Activated CD4-positive, alpha-beta T cell treated with anti-CD3 and anti-CD28 coated beads for 36 hours (primary cell): ENCODE results near the gene SAMM50. TPM values are rescaled to one million over a fixed set of nuclear protein-coding genes. Genes with fewer than 3 reads are reported as not detected.

ENCODE experiments used
- ATAC-seq: fragments of 200-7000 bp; cut with Tn5 transposase; one replicate; pipeline ENCODE4 v1.10.0; 2021; ENCODE audit warnings: mild to moderate bottlenecking, moderate library complexity
- CTCF ChIA-PET: fragments of 350-600 bp; sonication (Branson Sonifier 250); formaldehyde crosslinking; loops from one replicate; lab custom pipeline; 2021; ENCODE audit warnings: antibody characterized with exemption; lab: Charles Lee
- POLR2A ChIA-PET: fragments of 350-600 bp; sonication (Branson Sonifier 250); formaldehyde crosslinking; loops from one replicate; lab custom pipeline; 2021; ENCODE audit warnings: antibody characterized with exemption, inconsistent platforms; lab: Charles Lee
- DNase-seq: peaks from one replicate; pipeline ENCODE4 v3.0.0-alpha.2; 2020
- H3K27ac Mint-ChIP-seq: one replicate; pipeline ENCODE4 v1.8.0; 2021; ENCODE audit warnings: mixed read lengths
- H3K27me3 Mint-ChIP-seq: one replicate; pipeline ENCODE4 v1.8.0; 2021; ENCODE audit warnings: mixed read lengths
- H3K36me3 Mint-ChIP-seq: one replicate; pipeline ENCODE4 v1.8.0; 2021; ENCODE audit warnings: low read depth, mixed read lengths
- H3K4me1 Mint-ChIP-seq: one replicate; pipeline ENCODE4 v1.8.0; 2021; ENCODE audit warnings: mixed read lengths
- H3K4me3 Mint-ChIP-seq: one replicate; pipeline ENCODE4 v1.8.0; 2021; ENCODE audit warnings: mild to moderate bottlenecking, moderate library complexity, mixed read lengths
- H3K9me3 Mint-ChIP-seq: one replicate; pipeline ENCODE4 v1.8.0; 2021; ENCODE audit warnings: low read depth, mixed read lengths
- intact Hi-C, 2 experiments: fragments of 100-400 bp; cut with DNase I in 1 of 2; cut with micrococcal nuclease in 1 of 2; formaldehyde crosslinking; loops; one replicate each; pipeline versions ENCODE4 v1.14.2 to v1.15.1; 2022 to 2024; cut with DNase I, micrococcal nuclease
- total RNA-seq, 2 experiments: library from RNA; stranded (reverse); gene quantifications; one replicate each; pipeline ENCODE4 v1.2.3, GENCODE V29; 2021

Gene SAMM50
- total RNA-seq, 2 experiments from 2014 or later = 35.2 to 43.8 TPM

- peak; percentile 40 for ATAC-seq
- Mint-ChIP-seq H3K9me3 (no peaks in the 10 kb centered on the region), H3K27ac (no peak overlapping the region), H3K27me3 (peaks cover 9% of the 10 kb centered on the region), H3K4me3 (no peak overlapping the region), H3K4me1 (no peaks in the 10 kb centered on the region), H3K36me3 (no peaks in the 10 kb centered on the region)
- DNase-seq = peak; percentile 15
- CTCF ChIA-PET = interaction anchor here (0.5 to 2.0 kb wide), 10 partner anchors 8 to 715 kb away, joined by 3 to 16 read pairs (median 4); partner anchors contain the start of gene SAMM50
- intact Hi-C loops = loop anchor here in 1 of 2 experiments (1.0 kb wide), 1 partner anchor 63 kb away; no protein-coding TSS in a partner anchor
- POLR2A ChIA-PET = no interaction called here
These were observed 8.9 kb upstream of the SAMM50 start for GRCh38 chr22:43946384-43946667.

GRCh38 chr22:43948836-43949406 lies 6.3 kb upstream of the SAMM50 start:
- intact Hi-C loops = no loop called here
- Mint-ChIP-seq H3K4me1 (peaks cover 2% of the 10 kb centered on the region), H3K4me3 (no peak overlapping the region), H3K36me3 (no peaks in the 10 kb centered on the region), H3K27ac (no peak overlapping the region), H3K27me3 (peaks cover 5% of the 10 kb centered on the region), H3K9me3 (no peaks in the 10 kb centered on the region)
- ChIA-PET POLR2A (no interaction called here), CTCF (no interaction called here)
- no peak for ATAC-seq
- no peak for DNase-seq

- DNase-seq (no peak), ATAC-seq (no peak)
- Mint-ChIP-seq H3K27ac (no peak overlapping the region), H3K9me3 (no peaks in the 10 kb centered on the region), H3K27me3 (no peaks in the 10 kb centered on the region), H3K36me3 (no peaks in the 10 kb centered on the region), H3K4me1 (peaks cover 14% of the 10 kb centered on the region), H3K4me3 (no peak overlapping the region)
- ChIA-PET CTCF (no interaction called here), POLR2A (no interaction called here)
- intact Hi-C loops = no loop called here
These were observed 3.9 kb upstream of the SAMM50 start for GRCh38 chr22:43951391-43951790.

GRCh38 chr22:43951966-43952365 lies 3.3 kb upstream of the SAMM50 start:
- POLR2A ChIA-PET = no interaction called here

GRCh38 chr22:43953988-43954785 lies 1.1 kb upstream of the SAMM50 start:
- Mint-ChIP-seq H3K27me3 (no peaks in the 10 kb centered on the region), H3K36me3 (peaks cover 2% of the 10 kb centered on the region), H3K9me3 (no peaks in the 10 kb centered on the region), H3K4me1 (peaks cover 25% of the 10 kb centered on the region), H3K27ac (peak overlapping the region; percentile 96), H3K4me3 (peak overlapping the region; percentile 99)
- ATAC-seq (no peak), DNase-seq (peak; percentile 19)
- ChIA-PET POLR2A (interaction anchor here (0.5 kb wide), 1 partner anchor 66 kb away, joined by 5 read pairs; no protein-coding TSS in a partner anchor), CTCF (interaction anchor here (1.1 to 2.1 kb wide), 2 partner anchors 8 to 12 kb away, joined by 3 to 10 read pairs; no protein-coding TSS in a partner anchor)
- intact Hi-C loops = no loop called here

More at GRCh38 chr22:43951966-43952365, 3.3 kb upstream of the SAMM50 start:
- H3K4me3 Mint-ChIP-seq = no peak overlapping the region
- peaks cover 20% of the 10 kb centered on the region for H3K4me1 Mint-ChIP-seq
- no peaks in the 10 kb centered on the region for H3K9me3 Mint-ChIP-seq
- CTCF ChIA-PET = interaction anchor here (0.6 kb wide), 1 partner anchor 689 kb away, joined by 4 read pairs; no protein-coding TSS in a partner anchor
- DNase-seq (no peak), ATAC-seq (no peak)
- intact Hi-C loops = no loop called here
- no peaks in the 10 kb centered on the region for H3K27me3 Mint-ChIP-seq
- no peaks in the 10 kb centered on the region for H3K36me3 Mint-ChIP-seq
- no peak overlapping the region for H3K27ac Mint-ChIP-seq

GRCh38 chr22:43955883-43956782 lies 891 bp downstream of the SAMM50 start:
- POLR2A ChIA-PET = no interaction called here
- no peaks in the 10 kb centered on the region for H3K9me3 Mint-ChIP-seq
- peak overlapping the region; percentile 99 for H3K4me3 Mint-ChIP-seq
- DNase-seq (peak; percentile 18), ATAC-seq (peak; percentile 8)
- no peaks in the 10 kb centered on the region for H3K27me3 Mint-ChIP-seq
- intact Hi-C loops = loop anchor here (1.0 to 5.0 kb wide), 8 partner anchors 33 to 746 kb away; partner anchors contain the start of genes EFCAB6 (in 1 of the 2), PARVB (in 1 of the 2), PNPLA3 (in 1 of the 2) and PRR5 (in 1 of the 2)
- peaks cover 3% of the 10 kb centered on the region for H3K36me3 Mint-ChIP-seq
- H3K4me1 Mint-ChIP-seq = peaks cover 25% of the 10 kb centered on the region
- CTCF ChIA-PET = interaction anchor here (0.7 to 2.1 kb wide), 2 partner anchors 10 to 71 kb away, joined by 3 to 10 read pairs; no protein-coding TSS in a partner anchor
- H3K27ac Mint-ChIP-seq = peak overlapping the region; percentile 96

GRCh38 chr22:43956805-43957463 lies 1.7 kb downstream of the SAMM50 start:
- Mint-ChIP-seq H3K4me3 (peak overlapping the region; percentile 99), H3K4me1 (peaks cover 25% of the 10 kb centered on the region), H3K36me3 (peaks cover 3% of the 10 kb centered on the region), H3K27ac (no peak overlapping the region), H3K27me3 (no peaks in the 10 kb centered on the region), H3K9me3 (no peaks in the 10 kb centered on the region)
- intact Hi-C loops = loop anchor here (5.0 kb wide), 3 partner anchors 70 to 695 kb away; partner anchors contain the start of gene RTL6 (in 1 of the 2)
- POLR2A ChIA-PET = no interaction called here
- DNase-seq (no peak), ATAC-seq (no peak)
- CTCF ChIA-PET = interaction anchor here (0.5 kb wide), 1 partner anchor 150 kb away, joined by 3 read pairs; no protein-coding TSS in a partner anchor

- DNase-seq (no peak), ATAC-seq (no peak)
- H3K4me3 Mint-ChIP-seq = no peak overlapping the region
- peaks cover 3% of the 10 kb centered on the region for H3K36me3 Mint-ChIP-seq
- H3K4me1 Mint-ChIP-seq = peaks cover 25% of the 10 kb centered on the region
- H3K9me3 Mint-ChIP-seq = no peaks in the 10 kb centered on the region
- no peak overlapping the region for H3K27ac Mint-ChIP-seq
- no peaks in the 10 kb centered on the region for H3K27me3 Mint-ChIP-seq
- intact Hi-C loops = loop anchor here (5.0 kb wide), 3 partner anchors 71 to 696 kb away; partner anchors contain the start of gene RTL6 (in 1 of the 2)
- POLR2A ChIA-PET = no interaction called here
- CTCF ChIA-PET = interaction anchor here (0.5 kb wide), 1 partner anchor 150 kb away, joined by 3 read pairs; no protein-coding TSS in a partner anchor
These were observed 2.6 kb downstream of the SAMM50 start for GRCh38 chr22:43957871-43958270.

GRCh38 chr22:43964314-43964857 lies 9.1 kb downstream of the SAMM50 start:
- Mint-ChIP-seq H3K27me3 (no peaks in the 10 kb centered on the region), H3K4me1 (no peaks in the 10 kb centered on the region), H3K9me3 (no peaks in the 10 kb centered on the region), H3K4me3 (no peak overlapping the region), H3K27ac (no peak overlapping the region), H3K36me3 (peaks cover 38% of the 10 kb centered on the region)
- ATAC-seq (no peak), DNase-seq (no peak)
- CTCF ChIA-PET = no interaction called here
- POLR2A ChIA-PET = no interaction called here
- intact Hi-C loops = no loop called here

GRCh38 chr22:43967069-43967468 lies 11.8 kb downstream of the SAMM50 start:
- ATAC-seq = no peak
- Mint-ChIP-seq H3K4me3 (no peak overlapping the region), H3K9me3 (no peaks in the 10 kb centered on the region), H3K36me3 (peaks cover 44% of the 10 kb centered on the region), H3K4me1 (no peaks in the 10 kb centered on the region), H3K27me3 (no peaks in the 10 kb centered on the region), H3K27ac (no peak overlapping the region)
- ChIA-PET POLR2A (no interaction called here), CTCF (no interaction called here)
- intact Hi-C loops = no loop called here
- DNase-seq = no peak
